Kidney tubule cell (primary cell): ENCODE measurements around the gene CFAP70.
A peak's percentile ranks its signal among the peaks of the same experiment; 100 is the strongest.
"Not testable (repeated sequence)": the region's sequence is repeated elsewhere in the genome, so short reads cannot be mapped to it uniquely, and the experiment has no call there.

Experiments used
- DNase-seq: peaks from one replicate; pipeline ENCODE4 v3.0.0-alpha.2; 2018; ENCODE audit warnings: low spot score

CFAP70 gene

DNA sequence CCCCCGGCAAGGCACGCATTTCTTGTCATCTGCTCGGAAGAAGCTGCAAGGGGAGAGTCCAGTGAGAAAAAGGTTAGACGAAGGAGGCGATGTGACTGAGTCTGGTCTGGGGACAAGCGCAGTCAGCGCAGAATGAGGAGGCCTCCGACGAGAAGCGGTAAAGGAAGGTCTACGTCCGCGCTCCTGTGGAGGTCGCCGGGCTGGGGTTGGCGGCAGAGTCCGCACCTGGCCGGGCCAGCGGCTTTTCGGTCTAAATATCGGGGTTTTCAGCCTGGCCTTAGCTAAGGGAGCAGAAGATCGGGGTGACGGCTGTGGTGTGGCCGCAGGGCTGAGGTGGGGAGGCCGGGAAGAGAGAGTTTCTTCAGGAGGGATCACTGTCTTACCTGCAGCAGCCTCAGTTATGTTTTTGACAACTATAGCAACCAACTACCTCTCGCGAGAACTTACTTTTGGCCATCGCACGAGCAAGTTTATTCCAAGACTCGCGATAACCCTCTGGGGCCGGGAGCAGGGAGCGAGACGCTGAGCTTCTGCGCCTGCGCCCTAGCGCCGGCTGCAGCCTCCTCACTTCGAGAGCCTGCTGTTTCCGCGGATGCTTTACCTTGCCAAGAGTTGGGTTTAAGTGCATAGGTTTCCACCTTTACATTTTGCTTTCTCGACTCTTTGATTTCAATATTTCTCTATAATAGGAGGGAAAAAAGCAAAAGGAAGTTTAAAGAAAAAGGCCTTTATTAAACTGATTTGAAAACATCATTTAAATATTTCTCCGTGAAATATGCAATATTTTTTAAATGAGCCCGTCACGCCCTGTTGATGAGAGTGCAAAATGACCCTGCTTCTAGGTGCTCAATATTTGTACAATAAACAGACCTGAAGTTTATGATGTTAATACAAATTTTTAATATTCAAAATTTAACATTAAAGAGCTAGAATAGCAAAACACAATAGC, at the start of gene CFAP70:
Gene CFAP70, minus strand, starts transcription at position 534 of the 949 bp plus-strand sequence. CDS start 4,068 bp downstream, outside the sequence.
- peak; percentile 97 for DNase-seq

DNA sequence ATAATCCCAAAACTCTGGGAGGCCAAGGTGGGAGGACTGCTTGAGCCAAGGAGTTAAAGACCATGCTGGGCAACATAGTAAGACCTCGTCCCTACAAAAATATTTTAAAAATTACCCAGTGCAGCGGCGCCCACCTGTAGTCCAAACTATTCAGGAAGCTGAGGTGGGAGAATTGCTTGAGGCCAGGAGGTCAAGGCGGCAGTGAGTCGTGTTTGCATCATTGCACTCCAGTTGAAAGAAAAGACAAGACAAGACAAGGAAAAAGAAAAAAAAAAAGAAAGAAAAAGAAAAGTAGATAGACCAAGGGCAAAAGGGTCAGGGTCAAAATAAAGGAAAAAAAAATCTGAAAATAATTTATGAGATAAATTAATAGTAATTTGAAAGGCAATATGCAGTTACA, 49.4 kb upstream of the CFAP70 start:
- peak; percentile 51 for DNase-seq

DNA sequence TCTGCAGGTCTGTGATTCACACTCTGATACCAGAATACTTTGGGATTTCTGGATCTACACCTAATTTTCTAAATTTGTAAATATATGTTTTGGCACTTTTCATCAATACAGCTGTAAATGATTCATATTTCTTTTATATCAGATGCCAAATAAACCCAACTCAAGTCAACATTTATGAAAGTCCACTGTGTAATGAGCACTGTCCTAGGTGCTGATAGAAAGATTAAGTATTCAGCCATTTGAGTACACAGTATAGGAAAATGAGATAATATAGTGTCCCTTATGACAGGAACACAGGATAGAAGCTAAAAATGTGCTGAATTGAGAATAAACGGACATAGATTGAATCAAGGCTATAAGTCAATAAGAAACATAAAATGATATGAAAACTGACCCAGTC, 48.8 kb upstream of the CFAP70 start:
- no peak for DNase-seq

DNA sequence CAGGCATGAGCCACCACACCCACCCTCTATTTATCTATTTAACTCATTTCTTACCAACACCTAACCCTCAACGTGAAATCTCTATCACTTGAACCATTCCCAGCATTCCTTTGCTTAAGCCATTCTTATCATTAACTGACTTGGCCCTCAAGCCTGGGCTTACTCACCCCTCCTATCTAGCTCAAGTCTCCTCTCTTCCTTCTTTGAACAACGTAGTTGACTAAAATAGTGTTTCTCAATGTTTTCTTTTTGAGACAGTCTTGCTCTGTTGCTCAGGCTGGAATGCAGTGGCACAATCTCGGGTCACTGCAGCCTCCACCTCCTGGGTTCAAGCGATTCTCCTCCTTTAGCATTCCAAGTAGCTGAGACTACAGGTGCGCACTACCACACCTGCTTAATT, 48.2 kb upstream of the CFAP70 start:
- DNase-seq: peak; percentile 92

DNA sequence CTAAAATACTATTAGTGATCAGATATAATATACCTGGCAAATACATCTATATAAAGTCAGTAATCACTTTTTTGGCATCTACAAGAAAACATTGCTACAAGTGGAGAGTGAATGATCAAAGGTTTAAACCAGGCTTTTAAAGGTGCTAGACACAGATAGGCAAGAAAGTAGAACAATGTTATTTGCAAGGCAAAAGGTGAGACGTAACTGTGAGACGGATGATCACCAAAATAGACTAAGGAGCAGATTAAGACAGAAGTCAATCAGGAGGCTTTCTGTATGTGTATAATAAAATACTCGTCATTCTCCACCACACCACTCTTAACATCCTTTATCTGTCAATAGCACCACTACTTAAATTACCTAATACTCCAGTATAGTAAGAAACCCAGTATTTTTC, 46.9 kb upstream of the CFAP70 start:
- DNase-seq: no peak

DNA sequence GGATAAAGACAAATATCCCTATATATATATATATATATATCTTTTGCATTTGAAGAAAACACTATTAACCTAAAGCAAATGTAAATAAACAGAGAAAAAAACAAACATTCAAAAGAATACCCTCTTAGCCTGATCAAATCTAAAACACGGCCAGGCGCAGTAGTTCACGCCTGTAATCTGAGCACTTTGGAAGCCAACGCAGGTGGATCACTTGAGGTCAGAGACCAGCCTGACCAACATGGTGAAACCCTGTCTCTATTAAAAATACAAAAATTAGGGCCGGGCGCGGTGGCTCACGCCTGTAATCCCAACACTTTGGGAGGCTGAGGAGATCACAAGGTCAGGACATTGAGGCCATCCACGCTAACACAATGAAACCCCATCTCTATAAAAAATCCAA, 46.0 kb upstream of the CFAP70 start:
- no peak for DNase-seq

DNA sequence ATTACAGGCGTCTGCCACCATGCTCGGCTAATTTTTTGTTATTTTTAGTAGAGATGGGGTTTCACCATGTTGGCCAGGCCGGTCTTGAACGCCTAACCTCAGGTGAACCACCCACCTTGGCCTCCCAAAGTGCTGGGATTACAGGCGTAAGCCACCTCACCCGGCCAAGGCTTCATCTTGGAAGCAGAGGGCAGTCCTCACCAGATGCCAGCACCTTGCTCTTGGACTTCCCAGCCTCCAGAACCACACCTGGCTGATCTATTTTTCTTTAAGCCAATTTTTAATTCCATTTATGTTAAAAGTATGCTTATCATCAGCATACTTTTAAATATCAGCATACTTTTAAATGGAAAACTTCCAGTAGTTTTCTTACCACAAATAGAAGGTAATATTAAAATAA, 43.0 kb upstream of the CFAP70 start:
- DNase-seq: no peak

DNA sequence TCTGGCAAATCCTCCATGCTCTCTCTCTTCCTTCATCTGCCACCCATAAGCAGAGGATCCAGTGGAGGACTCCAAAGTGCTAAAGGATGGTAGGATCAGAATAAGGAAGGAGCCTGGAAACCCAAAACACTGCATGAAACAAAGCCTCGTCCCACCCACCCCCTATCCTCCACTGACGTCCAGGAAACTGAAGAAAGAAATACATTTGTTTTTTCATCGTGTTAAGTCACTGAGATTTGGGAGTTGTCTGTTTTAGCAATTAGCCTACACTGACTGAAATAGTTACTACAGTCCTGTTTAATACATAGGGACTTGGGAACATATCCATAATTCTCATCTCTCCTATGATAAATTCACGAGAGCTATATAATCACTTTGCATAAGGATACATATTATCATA, 40.4 kb upstream of the CFAP70 start:
- no peak for DNase-seq

DNA sequence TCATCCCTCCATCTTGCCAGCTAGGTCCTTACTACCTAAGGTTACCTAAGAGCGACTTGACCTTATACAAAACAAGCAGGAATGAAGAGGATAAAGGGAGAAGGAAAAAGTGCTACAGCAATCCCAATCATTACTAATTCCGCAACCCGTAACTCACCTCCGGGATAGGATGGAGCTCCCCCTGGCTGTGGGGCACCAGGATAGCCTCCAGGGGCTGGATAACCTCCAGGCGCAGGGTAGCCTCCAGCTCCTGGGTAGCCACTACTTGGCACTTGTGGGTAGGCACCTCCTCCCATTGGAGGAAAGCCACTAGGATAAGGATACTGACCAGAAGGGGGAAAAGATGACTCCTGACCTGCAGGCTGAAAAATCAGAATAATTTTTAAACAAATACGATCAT, 39.4 kb upstream of the CFAP70 start:
- DNase-seq: no peak

DNA sequence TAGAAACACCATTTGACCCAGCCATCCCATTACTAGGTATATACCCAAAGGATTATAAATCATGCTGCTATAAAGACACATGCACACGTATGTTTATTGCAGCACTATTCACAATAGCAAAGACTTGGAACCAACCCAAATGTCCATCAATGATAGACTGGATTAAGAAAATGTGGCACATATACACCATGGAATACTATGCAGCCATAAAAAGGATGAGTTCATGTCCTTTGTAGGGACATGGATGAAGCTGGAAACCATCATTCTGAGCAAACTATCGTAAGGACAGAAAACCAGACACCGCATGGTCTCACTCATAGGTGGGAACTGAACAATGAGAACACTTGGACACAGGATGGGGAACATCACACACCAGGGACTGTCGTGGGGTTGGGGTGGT, 35.7 kb upstream of the CFAP70 start:
- DNase-seq: not testable (repeated sequence)

DNA sequence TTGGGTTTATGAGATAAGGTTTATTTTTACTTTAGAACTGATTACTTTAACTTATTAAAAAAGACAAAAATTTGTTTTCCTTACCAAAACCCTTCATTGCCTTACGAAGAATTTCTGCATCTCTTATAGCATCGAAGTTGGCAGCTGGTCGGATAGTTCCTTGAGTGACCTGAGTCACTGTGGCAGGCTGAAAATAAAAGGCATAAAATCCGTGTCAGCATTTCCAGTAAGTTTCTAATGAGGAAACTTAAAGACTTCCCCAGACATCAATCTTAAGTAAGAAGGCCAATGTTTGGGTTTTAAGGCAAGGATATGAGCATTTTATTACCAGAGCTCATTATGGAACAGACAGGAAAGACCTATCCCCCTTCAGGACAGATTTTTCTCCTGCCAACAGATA, 29.6 kb upstream of the CFAP70 start:
- DNase-seq: no peak

DNA sequence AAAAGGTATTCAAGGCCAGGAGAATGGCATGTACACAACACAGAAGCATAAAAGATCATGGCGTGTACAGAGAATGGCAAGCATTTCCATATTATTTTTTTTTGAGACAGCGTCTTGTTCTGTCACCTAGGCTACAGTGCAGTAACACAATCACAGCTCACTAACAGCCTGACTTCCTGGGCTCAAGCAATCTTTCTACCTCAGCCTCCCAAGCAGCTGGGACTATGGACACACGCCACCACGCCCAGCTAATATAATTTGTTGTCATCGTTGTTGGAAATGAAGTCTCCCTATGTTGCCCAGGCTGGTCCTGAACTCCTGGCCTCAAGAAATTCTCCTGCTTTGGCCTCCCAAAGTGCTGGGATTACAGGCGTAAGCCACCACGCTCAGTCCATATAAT, 27.9 kb upstream of the CFAP70 start:
- no peak for DNase-seq

DNA sequence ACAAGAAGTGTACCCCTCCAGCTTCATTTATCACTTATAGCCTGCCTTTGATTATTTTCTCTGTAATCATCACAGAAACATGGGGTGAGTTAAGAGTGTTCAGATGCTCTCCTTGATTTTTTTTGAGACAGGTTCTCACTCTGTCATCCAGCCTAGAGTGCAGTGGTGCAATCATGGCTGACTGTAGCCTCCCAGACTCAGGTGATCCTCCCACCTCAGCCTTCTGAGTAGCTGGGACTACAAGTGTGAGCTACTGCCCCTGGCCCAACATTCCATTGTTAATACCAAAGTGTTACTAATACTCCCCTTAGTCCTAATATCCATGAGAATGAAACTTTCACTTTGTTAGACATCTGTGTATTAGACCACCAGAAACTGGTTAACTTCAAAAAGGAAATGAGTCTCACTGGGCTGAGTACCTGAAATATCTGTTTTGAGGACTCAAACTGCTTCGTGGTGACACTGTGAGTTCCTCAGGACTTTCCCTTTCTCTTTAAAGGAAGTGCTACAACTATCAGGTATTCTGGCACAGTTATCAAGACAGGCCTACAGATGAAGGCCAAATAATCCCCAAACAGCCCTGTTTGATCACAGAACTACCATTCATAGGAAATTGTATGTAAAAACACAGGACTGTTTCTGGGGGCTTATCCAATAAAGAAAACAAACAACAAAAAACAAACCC, 20.5 kb upstream of the CFAP70 start:
- no peak for DNase-seq

DNA sequence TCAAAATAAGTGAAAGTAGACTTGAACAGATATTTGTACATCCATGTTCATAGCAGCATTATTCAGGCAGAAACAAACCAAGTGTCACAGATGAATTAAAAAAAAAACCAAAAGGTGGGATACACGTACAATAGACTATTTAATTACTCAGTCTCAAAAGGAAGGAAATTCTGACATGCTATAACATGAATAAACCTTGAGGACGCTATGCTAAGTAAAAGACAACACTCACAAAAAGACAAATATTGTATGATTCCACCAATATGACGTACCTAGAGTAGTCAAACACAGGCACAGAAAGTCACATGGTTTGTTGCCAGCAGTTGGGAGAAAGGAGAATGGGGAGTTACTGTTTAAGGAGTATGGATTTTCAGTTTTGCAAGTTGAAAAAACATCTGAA, 18.0 kb upstream of the CFAP70 start:
- DNase-seq: no peak

DNA sequence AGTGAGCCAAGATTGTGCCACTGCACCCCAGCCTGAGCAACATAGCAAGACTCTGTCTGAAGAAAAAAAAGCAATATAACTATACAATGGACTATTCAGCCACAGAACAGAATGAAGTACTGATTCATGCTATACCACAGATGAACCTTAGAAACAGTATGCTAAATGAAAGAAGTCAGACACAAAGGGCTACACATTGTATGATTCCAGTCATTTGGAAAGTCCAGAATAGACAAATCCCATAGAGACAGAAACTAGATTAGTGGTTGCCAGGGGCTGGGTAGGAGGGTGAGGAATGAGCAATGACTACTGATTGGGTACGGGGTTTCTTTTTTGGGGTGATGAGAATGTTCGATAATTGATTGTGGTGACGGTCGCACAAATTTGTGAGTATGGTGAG, 9.6 kb upstream of the CFAP70 start:
- no peak for DNase-seq

DNA sequence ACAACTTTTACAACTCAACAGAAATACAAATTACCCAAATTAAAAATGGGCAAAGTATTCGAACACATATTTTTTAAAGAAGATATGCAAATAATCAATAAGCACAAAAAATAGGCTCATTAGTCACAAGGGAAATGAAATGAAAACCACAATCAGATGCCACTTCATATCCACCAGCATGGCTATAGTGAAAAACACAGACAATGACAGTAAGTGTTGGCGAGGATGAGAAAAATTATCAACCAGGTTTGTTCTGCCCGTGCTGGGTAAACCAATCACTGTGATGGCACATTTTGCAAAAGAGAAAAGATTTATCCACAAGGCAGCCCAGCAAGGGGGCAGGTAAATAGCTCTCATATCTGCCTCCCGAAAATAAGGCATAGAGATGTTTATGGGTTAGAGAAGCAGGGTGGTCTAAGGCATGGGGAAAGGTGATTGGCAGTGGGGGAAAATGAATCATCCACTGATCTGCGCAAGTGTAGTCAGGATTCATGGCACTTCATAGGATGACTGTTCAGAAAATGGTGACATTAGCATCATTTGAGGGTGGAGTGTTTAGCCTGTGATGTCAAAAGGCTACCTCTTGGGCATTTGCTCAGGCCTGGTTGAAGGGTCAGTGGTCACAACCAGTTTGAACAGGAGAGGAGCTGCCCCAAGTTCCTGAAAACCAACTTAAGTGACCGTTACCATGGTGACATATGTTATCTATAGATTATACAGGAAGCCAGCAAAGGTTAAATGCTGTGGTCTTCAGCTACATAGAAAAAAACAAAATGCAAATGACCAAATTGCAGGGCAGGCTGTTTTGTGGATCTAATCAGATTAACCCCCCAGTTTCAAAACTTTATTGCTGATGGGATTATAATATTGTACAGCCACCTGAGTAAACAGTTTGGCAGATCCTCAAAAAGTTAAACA, 8.0 kb upstream of the CFAP70 start:
- DNase-seq: no peak

DNA sequence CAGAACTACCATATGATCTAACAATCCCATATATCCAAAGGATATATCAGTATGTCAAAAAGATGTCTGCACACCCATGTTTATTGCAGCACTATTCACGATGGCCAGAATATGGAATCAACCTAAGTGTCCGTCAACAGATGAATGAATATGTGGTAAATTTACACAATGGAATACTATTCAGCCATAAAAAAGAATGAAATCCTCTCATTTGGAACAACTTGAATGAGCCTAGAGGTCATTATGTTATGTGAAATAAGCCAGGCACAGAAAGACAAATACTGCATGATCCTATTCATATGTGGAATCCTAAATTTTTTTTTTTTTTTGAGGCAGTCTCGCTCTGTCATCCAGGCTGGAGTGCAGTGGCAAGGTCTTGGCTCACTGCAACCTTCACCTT, 6.3 kb upstream of the CFAP70 start:
- no peak for DNase-seq

DNA sequence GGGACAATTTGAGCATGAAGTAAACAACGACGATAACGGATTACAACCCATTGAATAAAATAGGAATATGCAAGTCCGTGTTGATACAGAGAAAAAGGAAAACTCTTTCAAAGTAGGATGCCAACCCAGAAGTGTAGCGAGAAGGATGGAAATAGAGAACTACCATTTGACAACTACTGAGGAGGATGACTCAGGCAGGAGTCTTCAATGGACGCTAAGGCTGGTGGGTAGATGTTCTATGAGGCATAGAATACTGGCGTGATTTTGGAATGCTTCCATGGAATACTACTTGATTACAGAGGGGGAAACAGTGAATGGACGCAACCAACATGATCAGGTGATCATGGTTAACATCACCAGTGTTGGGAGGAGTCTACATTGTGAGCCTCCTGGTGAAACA, 828 bp upstream of the CFAP70 start:
- DNase-seq: peak; percentile 36

DNA sequence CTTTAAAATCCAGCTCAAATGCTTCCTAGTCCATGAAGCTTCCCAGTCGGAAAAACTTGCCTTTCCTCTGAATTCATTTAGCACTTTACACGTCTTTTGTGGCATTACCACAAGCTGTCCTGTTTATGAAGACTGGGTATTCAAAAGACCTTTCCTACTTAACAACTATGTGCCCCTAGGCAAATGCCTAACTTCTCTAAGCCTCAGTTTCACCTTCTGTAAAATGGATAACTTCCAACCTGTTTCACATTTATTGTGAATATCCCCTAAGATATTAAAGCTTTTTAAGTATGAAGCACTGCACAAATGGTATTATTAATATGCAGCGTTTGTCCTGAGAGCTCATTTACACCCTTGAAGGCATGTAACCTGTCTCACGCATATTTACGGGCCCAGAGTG, 843 bp downstream of the CFAP70 start:
- no peak for DNase-seq

DNA sequence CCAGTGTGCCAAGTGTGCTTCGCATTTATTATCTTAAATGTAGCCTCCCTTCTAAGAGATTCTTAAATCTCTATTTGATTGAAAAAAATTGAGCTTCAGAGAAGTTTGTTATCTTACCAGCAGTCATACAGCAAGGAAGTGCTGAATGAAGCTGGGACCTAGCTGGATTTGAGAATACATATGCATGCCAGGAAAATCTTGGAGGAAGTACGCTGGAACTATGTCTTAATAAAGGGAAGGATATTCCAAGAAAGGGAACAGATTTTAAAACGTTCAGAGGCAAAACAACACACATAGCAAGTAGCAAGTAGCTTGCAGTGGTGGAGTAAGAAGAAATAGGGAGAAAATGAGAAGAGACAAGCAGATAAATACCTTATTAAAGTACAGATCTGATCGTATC, 1.5 kb downstream of the CFAP70 start:
- DNase-seq: no peak

DNA sequence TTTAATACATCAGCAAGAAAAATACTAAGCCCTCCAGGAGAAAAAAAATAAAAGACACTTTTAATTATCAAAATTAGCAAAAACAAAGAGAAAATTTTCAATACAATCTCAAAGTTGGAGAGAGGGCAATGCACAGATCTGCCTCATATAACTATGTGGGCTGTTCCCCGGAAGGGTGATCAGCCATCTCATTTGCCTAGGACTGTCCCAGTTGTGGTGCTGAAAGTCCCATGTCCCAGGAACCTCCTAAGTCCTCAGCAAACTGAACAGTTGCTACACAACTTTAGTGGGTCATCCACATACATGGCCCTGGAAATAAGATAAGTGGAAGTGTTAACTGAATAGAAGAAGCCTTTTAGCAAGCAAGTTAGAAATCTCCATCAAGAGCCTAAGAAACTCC, 14.4 kb downstream of the CFAP70 start:
- no peak for DNase-seq

DNA sequence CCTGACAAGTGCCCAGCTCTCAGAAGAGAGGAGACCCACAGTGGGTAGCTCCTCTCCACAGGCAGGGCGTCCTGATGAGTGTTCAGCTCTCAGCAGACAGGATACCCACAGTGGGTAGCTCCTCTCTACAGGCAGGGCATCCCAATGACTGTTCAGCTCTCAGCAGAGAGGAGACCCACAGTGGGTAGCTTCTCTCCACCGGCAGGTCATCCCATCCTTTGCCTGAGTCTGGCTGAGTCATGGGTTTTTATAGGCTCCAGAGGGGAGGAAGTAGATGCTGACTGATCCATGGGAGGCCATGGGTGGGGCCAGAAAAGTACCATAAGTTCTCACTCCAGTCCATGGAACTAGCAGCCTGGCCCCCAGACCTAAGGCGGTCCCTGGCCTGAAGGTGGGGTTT, 18.5 kb downstream of the CFAP70 start:
- DNase-seq: no peak
